Subcutaneous adipose tissue (tissue), 4 donors: ENCODE measurements around the gene CHN2. TPM values are rescaled to one million over a fixed set of nuclear protein-coding genes. Genes with fewer than 3 reads are reported as not detected.

Experiments used
- total RNA-seq, 4 donors: library from RNA; depleted of rRNA; stranded (reverse); fragments of >200 nt; gene quantifications; one replicate each; pipeline ENCODE4 v1.1.0, GENCODE V29; 2016
- TF ChIP-seq, protein P1 (sequence below): fragments of 450-650 bp; IDR thresholded peaks from one replicate; pipeline ENCODE4 v1.5.1; 2016; ENCODE audit warnings: low read depth, mild to moderate bottlenecking, control low read depth, antibody characterized with exemption, moderate library complexity

Gene CHN2
- total RNA-seq, 4 donors from 2014 or later: 10.0 to 19.4 (median 13.8) TPM

DNA sequence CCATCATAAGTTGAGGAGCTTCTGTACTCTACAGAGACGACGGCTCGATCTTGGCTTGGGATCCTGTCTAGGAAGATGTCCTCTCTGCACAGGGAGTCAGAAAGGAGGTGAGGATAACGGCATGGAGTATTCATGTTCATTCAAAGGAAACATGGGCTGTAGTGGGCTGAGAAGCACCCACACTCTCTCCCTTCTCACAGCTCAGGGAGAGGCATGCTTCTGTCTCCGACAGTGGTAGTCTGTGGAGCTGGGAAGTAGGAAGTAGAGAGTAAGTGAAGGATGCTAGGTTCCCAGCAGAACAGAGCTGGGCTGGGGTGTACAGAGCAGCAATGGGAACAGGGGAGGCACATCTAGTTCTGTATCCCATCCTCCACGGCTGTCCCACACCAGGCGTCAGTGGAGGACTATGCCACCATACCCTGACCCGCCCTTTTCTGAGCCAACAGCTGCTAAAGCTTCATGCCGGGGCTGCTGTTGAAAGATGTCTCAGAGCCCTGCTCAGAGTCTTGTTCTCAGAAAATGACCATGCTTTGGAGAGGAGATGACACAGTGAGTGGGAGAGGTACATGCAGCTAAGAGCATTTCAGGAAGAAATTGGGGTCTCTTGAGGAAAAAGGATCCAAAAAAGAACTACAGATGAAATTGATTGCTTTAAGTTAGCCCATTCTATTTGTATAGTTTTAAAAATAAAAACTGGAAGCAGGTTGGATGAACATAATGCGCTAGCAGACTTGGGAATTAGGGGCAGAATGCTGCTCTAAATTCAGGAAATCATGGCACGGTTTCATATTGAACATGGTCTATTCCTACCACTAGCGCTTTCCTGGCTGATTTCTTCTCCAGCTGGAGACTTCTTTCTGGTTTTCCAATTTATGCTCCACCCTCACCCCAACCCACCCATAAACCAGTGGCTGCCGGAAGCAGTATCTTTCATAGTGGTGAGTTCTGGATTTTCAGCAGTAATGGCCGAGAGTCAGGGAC lies 138.6 kb downstream of the CHN2 start:
- TF ChIP-seq, protein P1, sequence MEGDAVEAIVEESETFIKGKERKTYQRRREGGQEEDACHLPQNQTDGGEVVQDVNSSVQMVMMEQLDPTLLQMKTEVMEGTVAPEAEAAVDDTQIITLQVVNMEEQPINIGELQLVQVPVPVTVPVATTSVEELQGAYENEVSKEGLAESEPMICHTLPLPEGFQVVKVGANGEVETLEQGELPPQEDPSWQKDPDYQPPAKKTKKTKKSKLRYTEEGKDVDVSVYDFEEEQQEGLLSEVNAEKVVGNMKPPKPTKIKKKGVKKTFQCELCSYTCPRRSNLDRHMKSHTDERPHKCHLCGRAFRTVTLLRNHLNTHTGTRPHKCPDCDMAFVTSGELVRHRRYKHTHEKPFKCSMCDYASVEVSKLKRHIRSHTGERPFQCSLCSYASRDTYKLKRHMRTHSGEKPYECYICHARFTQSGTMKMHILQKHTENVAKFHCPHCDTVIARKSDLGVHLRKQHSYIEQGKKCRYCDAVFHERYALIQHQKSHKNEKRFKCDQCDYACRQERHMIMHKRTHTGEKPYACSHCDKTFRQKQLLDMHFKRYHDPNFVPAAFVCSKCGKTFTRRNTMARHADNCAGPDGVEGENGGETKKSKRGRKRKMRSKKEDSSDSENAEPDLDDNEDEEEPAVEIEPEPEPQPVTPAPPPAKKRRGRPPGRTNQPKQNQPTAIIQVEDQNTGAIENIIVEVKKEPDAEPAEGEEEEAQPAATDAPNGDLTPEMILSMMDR: no peak

- TF ChIP-seq, protein P1: no peak
These were observed 140.9 kb downstream of the CHN2 start for GRCh38 chr7:29335188-29336083.

- TF ChIP-seq, protein P1: no peak
These were observed 143.1 kb downstream of the CHN2 start for GRCh38 chr7:29337546-29338116.

DNA sequence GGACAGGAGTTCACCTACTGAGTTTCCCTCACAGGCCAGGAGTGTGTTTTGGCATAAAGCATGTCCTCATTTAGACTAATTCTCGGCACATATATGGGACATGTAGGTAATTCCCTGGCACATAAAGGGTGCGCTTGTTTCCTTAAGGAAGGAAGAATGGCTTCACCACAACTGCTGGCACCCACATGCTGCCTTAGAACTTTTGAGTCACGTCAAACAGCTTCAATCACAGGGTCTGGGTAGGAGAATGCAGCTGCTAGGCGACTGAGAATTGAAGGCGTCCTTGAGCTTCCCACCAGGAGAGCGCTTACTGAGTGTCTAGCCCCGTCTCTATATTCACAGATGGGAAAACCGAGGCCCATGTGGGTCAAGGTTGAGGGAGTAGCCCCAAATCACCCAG lies 146.1 kb downstream of the CHN2 start:
- TF ChIP-seq, protein P1: no peak

GRCh38 chr7:29341156-29341555 lies 146.6 kb downstream of the CHN2 start:
- TF ChIP-seq, protein P1: no peak

DNA sequence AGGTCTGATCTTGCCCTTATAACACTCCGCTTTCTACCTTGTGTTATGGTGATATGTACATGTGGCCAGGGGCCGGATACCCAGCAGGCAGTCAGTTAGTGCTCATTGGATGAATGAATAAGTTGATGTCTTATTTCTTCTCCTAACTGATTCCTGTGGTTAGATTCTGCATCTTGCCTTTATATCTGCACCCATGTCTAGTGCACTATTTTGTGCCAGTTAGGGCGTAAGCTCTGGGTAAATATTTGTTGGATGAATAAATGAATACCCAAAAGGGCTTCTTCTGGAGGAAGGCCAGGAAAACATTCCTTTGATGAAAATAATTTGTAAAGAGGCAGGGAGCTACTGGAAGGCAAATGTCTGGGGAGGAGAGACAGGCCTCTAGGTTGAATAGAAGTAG lies 148.2 kb downstream of the CHN2 start:
- TF ChIP-seq, protein P1: no peak

DNA sequence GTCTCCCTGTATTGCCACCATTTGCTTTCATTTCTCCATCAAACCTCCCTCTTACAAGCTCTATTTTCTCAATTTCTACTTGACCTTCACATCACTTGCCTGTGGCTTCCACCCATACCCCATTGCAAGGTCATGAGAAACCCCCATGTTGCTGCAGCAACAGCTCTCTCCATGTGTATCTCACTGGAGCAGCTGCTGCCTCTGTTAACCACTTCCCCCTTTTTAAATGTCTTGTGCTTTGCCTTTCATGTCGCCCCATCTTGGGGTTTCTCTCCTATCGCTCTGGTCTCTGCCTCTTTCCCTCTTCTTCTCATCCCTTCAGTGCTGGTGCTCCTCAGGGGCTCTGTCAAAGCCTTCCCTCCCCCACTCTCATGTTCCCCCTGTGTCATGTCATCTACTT lies 148.8 kb downstream of the CHN2 start:
- TF ChIP-seq, protein P1: no peak
